Dendritic cell treated with granulocyte-macrophage colony-stimulating factor and Interleukin-4, amounts not matched to agents 40 ng/mL and 50 ng/mL, for 4 days (primary cell): Measurements from ENCODE around the gene NLGN1.

Experiments
- H3K27ac Mint-ChIP-seq: one replicate; pipeline ENCODE4 v1.8.0; 2022; ENCODE audit warnings: mild to moderate bottlenecking, mixed read lengths
- H3K27me3 Mint-ChIP-seq: one replicate; pipeline ENCODE4 v1.8.0; 2022; ENCODE audit warnings: mild to moderate bottlenecking, mixed read lengths
- H3K36me3 Mint-ChIP-seq: one replicate; pipeline ENCODE4 v1.8.0; 2022; ENCODE audit warnings: low read depth, mixed read lengths
- H3K4me1 Mint-ChIP-seq: one replicate; pipeline ENCODE4 v1.8.0; 2022; ENCODE audit warnings: low read depth, mixed read lengths
- H3K4me3 Mint-ChIP-seq: one replicate; pipeline ENCODE4 v1.8.0; 2022; ENCODE audit warnings: mild to moderate bottlenecking, moderate library complexity, mixed read lengths
- H3K9me3 Mint-ChIP-seq: one replicate; pipeline ENCODE4 v1.8.0; 2022; ENCODE audit warnings: mixed read lengths
- intact Hi-C: fragments of 100-400 bp; cut with micrococcal nuclease; formaldehyde crosslinking; loops from one replicate; pipeline ENCODE4 v1.15.0; 2022

NLGN1 gene

DNA sequence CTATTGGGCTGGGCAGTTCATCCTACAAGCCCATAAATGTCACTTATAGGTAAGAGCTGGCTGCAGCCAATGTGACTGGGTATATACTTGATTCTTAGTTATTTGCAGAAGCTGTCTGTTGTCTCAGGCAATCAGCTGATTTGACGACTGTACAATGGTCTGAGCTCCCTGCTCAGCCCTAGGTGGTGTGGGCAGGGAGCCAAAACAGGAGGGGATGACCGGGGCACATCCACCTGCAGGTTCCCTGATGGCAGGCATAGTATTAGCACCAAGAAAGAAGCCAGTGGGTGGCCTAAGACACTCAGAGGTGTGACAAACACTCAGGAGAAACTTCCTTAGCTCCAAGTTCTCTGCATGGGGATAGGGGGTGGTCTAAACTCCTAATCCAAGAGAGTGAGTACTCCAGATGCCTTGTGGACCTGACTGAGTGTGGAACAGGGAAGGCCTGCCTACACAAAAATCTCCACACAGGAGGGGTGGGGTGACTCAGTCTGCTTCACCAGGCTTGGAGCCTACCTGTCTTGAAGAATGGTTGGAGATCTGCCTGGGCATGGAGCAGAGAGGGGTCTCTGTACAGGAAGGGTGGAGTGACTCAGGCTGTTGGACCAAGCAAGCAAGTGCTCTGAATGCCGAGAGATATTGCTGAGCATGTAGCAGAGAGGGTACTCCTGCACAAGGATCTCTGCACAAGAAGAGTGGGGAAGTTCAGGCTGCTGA, 771.2 kb downstream of the NLGN1 start:
- peaks cover 38% of the 10 kb centered on the region for H3K9me3 Mint-ChIP-seq
- H3K27me3 Mint-ChIP-seq, result no peaks in the 10 kb centered on the region
- no peak overlapping the region for H3K4me3 Mint-ChIP-seq
- no peak overlapping the region for H3K27ac Mint-ChIP-seq
- no peaks in the 10 kb centered on the region for H3K4me1 Mint-ChIP-seq
- no peaks in the 10 kb centered on the region for H3K36me3 Mint-ChIP-seq
- intact Hi-C loops, result no loop called here

DNA sequence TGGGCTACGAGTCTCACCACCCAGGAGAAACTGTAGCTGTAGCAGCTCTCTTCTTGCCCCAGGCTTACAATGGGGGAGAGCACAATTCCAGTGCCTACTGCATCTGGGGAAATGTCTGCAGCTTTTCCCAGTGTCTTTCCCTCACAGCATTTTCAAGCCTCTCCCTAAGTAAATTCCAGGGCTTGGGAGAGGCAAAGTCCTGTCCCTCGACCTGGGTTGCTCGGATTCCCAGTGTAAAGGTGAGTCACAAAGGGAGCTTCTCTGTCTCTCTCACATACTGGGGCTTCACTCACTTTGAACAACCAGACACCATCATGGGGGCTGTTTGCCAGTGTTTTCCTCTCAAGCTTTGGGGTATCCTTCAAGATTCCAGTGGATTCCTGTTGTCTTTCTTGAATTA, 772.2 kb downstream of the NLGN1 start:
- no peaks in the 10 kb centered on the region for H3K4me1 Mint-ChIP-seq
- no peaks in the 10 kb centered on the region for H3K36me3 Mint-ChIP-seq
- intact Hi-C loops, result no loop called here
- H3K27me3 Mint-ChIP-seq, result no peaks in the 10 kb centered on the region
- no peak overlapping the region for H3K4me3 Mint-ChIP-seq
- H3K9me3 Mint-ChIP-seq, result peaks cover 27% of the 10 kb centered on the region
- no peak overlapping the region for H3K27ac Mint-ChIP-seq

DNA sequence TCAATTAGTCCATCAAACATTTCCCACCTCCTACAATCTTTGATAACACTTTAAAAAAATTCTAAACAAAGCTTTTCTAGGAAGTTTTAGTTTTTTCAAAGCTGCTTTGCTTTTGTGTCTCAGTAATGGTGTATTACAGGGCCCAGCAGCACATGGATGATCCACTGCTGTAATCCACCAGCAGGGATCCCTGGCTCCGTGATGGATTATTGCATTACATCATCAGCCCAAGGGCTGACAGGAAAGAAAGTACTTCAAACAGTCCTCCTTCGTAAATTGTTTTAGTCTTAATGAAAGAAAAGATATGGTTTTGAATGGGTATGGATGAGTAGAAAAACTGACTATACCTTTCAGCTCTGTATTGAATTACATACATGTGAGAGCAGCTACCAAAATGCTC, 772.7 kb downstream of the NLGN1 start:
- no peaks in the 10 kb centered on the region for H3K36me3 Mint-ChIP-seq
- H3K9me3 Mint-ChIP-seq, result peaks cover 22% of the 10 kb centered on the region
- no peaks in the 10 kb centered on the region for H3K27me3 Mint-ChIP-seq
- H3K4me1 Mint-ChIP-seq, result no peaks in the 10 kb centered on the region
- H3K4me3 Mint-ChIP-seq, result no peak overlapping the region
- intact Hi-C loops, result no loop called here
- no peak overlapping the region for H3K27ac Mint-ChIP-seq

DNA sequence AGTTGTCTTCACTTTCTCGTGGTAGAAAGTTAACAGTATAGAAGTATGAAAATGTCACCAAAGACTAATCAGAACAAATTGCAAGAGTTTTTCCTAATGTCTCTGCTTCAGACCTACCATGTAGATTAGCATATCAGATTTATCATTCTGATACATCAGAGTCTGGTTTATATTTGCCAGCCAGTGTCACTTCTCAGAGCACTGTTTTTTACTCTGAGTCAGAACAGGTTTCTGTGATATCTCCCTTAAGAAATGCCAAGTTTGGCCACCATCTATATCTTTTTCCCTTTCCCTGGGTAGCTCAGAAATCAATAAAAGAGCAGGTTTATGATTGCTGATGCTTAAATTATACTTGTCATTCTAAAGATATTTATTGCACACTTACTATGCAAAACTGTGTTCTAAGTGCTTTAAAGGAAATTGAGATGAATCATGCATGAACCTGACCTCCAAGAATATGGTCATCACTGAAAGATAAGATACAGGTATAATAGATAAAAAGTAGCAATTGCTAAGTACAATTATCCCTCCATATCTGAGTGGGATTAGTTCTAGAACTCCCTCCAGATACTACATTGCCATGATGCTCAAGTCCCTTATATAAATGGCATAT, 788.9 kb downstream of the NLGN1 start:
- Mint-ChIP-seq H3K4me1 (no peaks in the 10 kb centered on the region), H3K4me3 (no peak overlapping the region), H3K27ac (no peak overlapping the region), H3K27me3 (no peaks in the 10 kb centered on the region), H3K9me3 (no peaks in the 10 kb centered on the region), H3K36me3 (no peaks in the 10 kb centered on the region)
- intact Hi-C loops, result no loop called here

DNA sequence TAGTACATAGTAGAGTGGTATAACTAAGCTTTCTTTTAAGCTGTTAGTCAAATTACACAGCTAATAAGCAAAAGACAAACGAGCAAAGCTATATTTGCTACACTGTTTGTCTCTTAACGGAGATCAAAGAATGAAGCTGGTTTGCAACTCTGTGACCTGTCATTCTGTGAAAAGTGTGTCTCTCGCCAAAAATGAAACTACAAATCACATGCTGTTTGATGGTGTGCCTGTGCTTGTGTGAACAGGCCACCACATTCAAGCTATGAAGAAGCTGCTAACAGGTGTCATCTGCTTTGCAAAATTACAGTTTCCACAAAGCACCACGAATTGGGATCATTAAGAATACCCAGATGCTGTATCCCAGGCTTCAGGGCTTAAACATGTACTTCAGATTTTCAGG, 793.8 kb downstream of the NLGN1 start:
- H3K4me1 Mint-ChIP-seq, result no peaks in the 10 kb centered on the region

DNA sequence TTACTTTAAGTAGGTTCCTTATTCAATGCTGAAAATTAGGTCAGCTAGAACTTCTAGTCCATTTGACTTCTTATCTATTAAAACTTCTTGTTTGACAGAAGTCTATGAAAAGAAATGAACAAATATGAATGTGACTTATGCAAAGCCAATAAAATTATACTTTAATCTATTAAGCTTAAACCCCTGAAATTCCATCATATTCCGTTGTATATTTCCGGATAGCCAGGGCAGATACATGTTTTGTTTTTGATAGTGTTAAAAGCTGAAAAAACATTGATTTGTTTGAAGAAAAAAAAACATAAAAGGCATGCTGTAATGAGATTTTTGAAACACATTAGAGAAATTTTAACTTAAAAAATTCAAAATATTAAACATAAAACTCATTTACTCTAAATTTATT, 794.4 kb downstream of the NLGN1 start:
- no peaks in the 10 kb centered on the region for H3K4me1 Mint-ChIP-seq
- no peaks in the 10 kb centered on the region for H3K36me3 Mint-ChIP-seq
- no peak overlapping the region for H3K4me3 Mint-ChIP-seq
- H3K27ac Mint-ChIP-seq, result no peak overlapping the region
- H3K9me3 Mint-ChIP-seq, result no peaks in the 10 kb centered on the region
- no peaks in the 10 kb centered on the region for H3K27me3 Mint-ChIP-seq
- intact Hi-C loops, result no loop called here

More for the DNA sequence above, 793.8 kb downstream of the NLGN1 start:
- H3K9me3 Mint-ChIP-seq, result no peaks in the 10 kb centered on the region
- no peaks in the 10 kb centered on the region for H3K27me3 Mint-ChIP-seq
- H3K36me3 Mint-ChIP-seq, result no peaks in the 10 kb centered on the region
- no peak overlapping the region for H3K4me3 Mint-ChIP-seq
- intact Hi-C loops, result no loop called here
- H3K27ac Mint-ChIP-seq, result no peak overlapping the region

DNA sequence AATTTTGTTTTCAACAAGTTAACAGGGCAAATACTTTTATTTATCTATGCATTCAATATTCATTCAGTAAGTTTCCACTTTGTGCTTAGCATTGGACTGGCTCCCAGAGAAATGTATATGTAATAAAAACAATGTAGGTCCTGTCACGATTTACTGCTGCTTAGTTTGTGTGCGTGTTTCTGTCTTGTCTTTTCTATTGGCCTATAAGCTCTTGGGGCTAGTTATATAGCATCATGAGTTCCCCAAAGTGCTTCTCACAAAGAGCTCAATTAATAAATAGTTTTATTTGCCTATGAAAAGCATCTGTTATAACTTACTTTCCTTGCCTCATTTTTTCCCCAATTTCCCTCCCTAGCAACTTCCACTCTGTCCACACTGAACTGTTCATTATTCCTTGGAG, 794.9 kb downstream of the NLGN1 start:
- no peak overlapping the region for H3K27ac Mint-ChIP-seq
- no peaks in the 10 kb centered on the region for H3K27me3 Mint-ChIP-seq
- H3K4me1 Mint-ChIP-seq, result no peaks in the 10 kb centered on the region

DNA sequence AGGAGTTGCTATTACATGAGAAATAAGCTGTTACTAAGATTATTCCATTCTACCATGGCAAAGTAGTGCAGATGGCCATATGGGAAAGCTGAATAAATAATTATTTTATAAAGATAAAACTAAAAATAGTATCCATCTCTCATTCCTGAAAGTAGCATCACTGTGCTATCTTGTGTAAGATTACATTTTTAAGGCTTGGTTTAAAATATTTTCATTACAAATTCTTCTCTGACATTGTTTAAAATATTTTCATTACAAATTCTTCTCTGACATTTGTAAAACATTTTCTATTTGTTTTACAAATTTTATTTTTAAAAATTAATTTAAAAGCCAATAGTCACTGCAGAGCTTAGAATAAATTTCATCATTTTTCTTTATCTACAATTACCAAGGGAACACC, 796.1 kb downstream of the NLGN1 start:
- no peaks in the 10 kb centered on the region for H3K36me3 Mint-ChIP-seq
- intact Hi-C loops, result no loop called here
- no peak overlapping the region for H3K4me3 Mint-ChIP-seq
- no peaks in the 10 kb centered on the region for H3K9me3 Mint-ChIP-seq
- H3K27me3 Mint-ChIP-seq, result no peaks in the 10 kb centered on the region
- H3K4me1 Mint-ChIP-seq, result no peaks in the 10 kb centered on the region
- H3K27ac Mint-ChIP-seq, result no peak overlapping the region

More for the DNA sequence above, 794.9 kb downstream of the NLGN1 start:
- intact Hi-C loops, result no loop called here
- H3K4me3 Mint-ChIP-seq, result no peak overlapping the region
- no peaks in the 10 kb centered on the region for H3K9me3 Mint-ChIP-seq
- no peaks in the 10 kb centered on the region for H3K36me3 Mint-ChIP-seq

DNA sequence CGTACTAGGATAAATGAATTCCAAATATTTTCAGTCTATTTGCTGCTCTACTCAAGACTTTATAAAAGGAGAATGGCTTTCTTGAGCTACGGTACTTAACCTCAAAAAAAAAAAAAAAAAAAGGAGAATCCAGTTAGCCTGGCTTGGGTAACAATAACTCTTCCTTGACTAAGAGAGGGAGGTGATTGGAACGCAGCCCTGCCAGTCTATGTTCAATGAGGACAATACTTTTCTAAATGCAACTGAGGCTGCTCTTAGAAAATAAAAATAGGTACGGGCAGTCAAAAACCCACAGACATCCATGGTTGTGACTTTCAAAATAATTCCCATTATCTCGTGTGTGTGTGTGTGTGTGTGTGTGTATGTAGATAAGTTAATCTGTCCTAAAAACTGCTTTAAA, 799.9 kb downstream of the NLGN1 start:
- H3K27me3 Mint-ChIP-seq, result no peaks in the 10 kb centered on the region
- intact Hi-C loops, result no loop called here
- peaks cover 8% of the 10 kb centered on the region for H3K9me3 Mint-ChIP-seq
- H3K4me1 Mint-ChIP-seq, result no peaks in the 10 kb centered on the region
- no peak overlapping the region for H3K4me3 Mint-ChIP-seq
- H3K36me3 Mint-ChIP-seq, result no peaks in the 10 kb centered on the region
- no peak overlapping the region for H3K27ac Mint-ChIP-seq

DNA sequence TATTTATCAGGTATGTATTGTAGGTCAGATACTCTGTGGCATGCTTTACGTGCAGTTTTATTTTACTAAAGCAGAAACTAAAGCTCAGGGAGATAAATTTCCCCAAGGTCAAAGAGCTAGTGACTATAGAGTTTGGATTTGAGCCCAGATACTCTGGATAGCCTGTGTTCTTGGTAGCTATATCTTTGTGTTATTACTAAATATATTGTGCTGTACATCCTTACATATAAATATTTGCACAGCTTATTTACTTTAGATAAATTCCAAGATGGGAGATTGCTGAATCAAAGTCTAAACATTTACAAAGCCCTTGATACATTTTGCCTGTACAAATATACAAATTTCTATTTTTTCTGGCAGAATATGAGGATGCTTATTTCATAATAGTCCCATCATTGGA, 800.7 kb downstream of the NLGN1 start:
- H3K36me3 Mint-ChIP-seq, result no peaks in the 10 kb centered on the region
- no peak overlapping the region for H3K27ac Mint-ChIP-seq
- H3K27me3 Mint-ChIP-seq, result no peaks in the 10 kb centered on the region
- H3K9me3 Mint-ChIP-seq, result peaks cover 8% of the 10 kb centered on the region
- H3K4me3 Mint-ChIP-seq, result no peak overlapping the region
- intact Hi-C loops, result no loop called here
- H3K4me1 Mint-ChIP-seq, result no peaks in the 10 kb centered on the region

DNA sequence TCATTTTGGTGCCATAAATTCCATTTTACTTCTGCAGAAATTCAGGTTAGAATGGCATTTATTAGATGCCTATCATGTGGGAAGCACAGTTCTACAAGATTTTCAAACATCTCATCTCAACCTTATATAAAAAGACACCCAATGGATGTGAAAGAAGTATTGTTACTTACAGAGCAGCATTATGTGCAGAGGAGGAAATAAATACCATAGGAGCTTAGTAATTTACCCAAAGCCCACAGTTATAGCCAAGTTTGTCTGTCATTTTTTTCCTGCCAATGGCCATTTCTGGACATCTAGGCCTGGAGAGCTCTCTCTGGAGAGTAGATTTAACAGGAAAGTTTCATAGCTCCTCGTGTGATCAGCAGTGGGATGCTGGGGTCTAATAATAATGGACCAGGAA, 802.2 kb downstream of the NLGN1 start:
- intact Hi-C loops, result no loop called here
- no peaks in the 10 kb centered on the region for H3K4me1 Mint-ChIP-seq
- no peaks in the 10 kb centered on the region for H3K36me3 Mint-ChIP-seq
- H3K4me3 Mint-ChIP-seq, result no peak overlapping the region
- H3K27me3 Mint-ChIP-seq, result no peaks in the 10 kb centered on the region
- no peak overlapping the region for H3K27ac Mint-ChIP-seq
- peaks cover 8% of the 10 kb centered on the region for H3K9me3 Mint-ChIP-seq

DNA sequence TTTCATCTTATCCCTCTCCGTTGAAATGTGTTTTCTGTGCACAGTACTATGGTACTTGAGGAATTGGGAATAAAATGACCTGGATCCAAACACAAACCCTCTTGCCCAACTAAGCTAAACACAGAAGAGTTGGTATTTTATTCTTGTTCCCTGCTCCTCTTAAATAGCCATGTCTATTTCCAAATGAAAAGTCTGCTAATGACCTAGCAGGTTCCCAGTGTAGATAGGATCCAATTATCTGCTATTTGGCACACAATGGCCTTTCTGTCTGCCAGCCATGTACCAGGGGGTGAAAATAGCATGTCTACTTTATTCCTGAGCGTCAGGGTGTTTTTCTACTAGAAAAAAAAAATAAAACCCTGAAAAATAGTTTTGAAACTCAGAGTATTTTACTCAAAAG, 804.6 kb downstream of the NLGN1 start:
- intact Hi-C loops, result no loop called here
- Mint-ChIP-seq H3K27me3 (no peaks in the 10 kb centered on the region), H3K4me1 (no peaks in the 10 kb centered on the region), H3K36me3 (no peaks in the 10 kb centered on the region), H3K9me3 (peaks cover 8% of the 10 kb centered on the region), H3K27ac (no peak overlapping the region), H3K4me3 (no peak overlapping the region)

DNA sequence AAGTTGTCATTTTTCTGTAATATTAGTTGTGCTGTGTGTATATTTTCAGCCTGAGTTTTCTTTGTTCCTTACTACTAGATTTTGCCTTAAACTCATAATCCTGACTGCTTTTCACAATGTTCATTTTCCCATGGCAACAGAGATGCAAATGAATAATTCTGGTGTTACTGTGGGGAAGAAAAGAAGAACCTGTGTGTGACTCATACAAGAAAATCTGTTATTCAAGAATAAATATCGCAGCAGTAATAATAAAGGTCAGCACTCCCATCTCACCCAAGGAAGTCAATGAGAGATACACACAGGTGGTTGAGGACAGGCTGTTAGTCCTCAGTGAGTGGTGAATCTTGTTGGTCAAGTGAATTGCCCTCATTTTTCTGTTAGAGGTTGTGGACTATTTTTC, 805.0 kb downstream of the NLGN1 start:
- Mint-ChIP-seq H3K9me3 (peaks cover 8% of the 10 kb centered on the region), H3K27ac (no peak overlapping the region), H3K36me3 (no peaks in the 10 kb centered on the region), H3K4me1 (no peaks in the 10 kb centered on the region), H3K27me3 (no peaks in the 10 kb centered on the region), H3K4me3 (no peak overlapping the region)
- intact Hi-C loops, result no loop called here

DNA sequence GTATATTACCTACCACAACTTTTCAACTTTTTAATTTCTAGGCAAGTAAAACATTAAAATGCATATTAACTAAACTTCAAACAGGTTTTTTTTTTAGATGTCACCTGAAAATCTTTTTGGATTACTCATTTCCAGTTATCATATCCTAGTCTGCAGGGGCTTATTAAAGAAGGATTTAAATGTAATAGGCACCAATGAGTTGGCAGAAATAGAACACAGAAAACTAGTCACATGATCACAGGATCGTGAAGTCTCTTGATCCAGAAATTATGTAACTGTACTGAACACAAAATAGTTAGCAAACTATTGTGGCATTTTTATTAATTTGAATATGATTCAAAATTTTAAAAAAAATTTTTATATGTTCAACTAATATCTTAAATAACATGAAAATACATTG, 807.2 kb downstream of the NLGN1 start:
- intact Hi-C loops, result no loop called here
- H3K4me1 Mint-ChIP-seq, result no peaks in the 10 kb centered on the region
- H3K36me3 Mint-ChIP-seq, result no peaks in the 10 kb centered on the region
- no peak overlapping the region for H3K27ac Mint-ChIP-seq
- no peaks in the 10 kb centered on the region for H3K27me3 Mint-ChIP-seq
- peaks cover 8% of the 10 kb centered on the region for H3K9me3 Mint-ChIP-seq
- H3K4me3 Mint-ChIP-seq, result no peak overlapping the region

DNA sequence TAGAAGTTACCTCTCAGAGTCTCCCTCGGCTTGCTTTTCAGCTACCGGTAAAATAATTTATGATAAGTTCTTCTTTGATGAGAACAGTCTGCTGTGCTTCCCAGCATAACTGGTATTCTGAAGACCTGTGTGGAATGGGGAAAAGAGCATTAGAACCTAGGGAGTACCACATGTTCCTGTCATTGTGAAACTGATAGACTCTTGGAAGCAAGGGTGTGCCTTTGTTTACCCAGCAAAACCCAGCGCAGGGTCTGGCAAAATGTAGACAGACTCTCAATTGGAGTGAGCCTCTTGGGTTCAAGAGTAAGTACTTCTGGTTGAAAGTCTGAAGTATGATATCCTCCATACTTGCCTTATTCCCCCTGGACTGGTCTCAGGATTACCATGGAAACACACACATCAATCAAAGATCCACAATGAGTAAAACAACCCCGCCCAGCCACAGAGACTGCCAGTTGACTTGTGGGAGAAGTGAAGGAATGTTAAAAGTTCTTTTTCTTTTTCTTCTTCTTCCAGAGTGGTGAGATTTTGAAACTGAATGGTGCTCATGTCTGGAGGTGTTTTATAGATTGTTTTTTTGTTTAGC, 809.2 kb downstream of the NLGN1 start:
- intact Hi-C loops, result no loop called here
- H3K9me3 Mint-ChIP-seq, result peaks cover 6% of the 10 kb centered on the region
- H3K27me3 Mint-ChIP-seq, result no peaks in the 10 kb centered on the region
- no peak overlapping the region for H3K27ac Mint-ChIP-seq
- H3K4me3 Mint-ChIP-seq, result no peak overlapping the region
- H3K36me3 Mint-ChIP-seq, result no peaks in the 10 kb centered on the region
- no peaks in the 10 kb centered on the region for H3K4me1 Mint-ChIP-seq
